Activated T-helper 1 cell treated with Interleukin-2 at 50 U/mL for 16 hours (primary cell): Measurements from ENCODE around the gene CDKN2C.

ENCODE experiments used
- DNase-seq: peaks from one replicate; pipeline ENCODE4 v3.0.0-alpha.2; 2020; ENCODE audit warnings: low read depth

Gene CDKN2C

DNA sequence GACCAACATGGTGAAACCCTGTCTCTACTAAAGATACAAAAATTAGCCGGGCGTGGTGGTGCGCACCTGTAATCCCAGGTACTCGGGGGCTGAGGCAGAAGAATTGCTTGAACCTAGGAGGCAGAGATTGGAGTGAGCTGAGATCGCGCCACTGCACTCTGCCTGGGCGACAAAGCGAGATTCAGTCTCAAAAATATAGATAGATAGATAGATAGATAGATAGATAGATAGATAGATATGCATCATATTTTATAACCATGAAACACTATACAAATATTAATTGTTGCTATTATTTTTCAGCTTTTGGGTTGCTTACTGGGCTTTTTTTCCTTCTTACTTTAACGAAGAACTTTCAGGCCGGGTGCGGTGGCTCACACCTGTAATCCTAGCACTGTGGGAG lies 5.2 kb upstream of the CDKN2C start:
- DNase-seq: no peak

DNA sequence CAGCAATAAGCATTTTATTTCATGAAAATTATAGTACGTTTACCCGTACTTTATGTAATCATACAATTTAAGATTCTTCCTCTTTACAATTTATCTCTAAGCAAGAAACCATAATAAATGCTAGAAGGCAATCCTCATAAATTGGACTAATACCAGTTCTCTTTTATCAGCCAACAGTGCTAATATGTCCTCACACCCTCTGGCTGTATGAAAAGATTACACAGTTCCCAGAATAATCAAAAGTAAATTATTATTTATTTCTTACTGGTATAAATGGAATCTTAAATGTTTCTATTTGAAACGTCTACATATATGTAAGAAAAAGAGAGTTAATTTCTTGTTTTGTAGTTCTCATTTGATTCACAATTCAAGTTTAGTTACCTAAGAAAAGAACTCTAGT lies 3.1 kb upstream of the CDKN2C start:
- DNase-seq: no peak

DNA sequence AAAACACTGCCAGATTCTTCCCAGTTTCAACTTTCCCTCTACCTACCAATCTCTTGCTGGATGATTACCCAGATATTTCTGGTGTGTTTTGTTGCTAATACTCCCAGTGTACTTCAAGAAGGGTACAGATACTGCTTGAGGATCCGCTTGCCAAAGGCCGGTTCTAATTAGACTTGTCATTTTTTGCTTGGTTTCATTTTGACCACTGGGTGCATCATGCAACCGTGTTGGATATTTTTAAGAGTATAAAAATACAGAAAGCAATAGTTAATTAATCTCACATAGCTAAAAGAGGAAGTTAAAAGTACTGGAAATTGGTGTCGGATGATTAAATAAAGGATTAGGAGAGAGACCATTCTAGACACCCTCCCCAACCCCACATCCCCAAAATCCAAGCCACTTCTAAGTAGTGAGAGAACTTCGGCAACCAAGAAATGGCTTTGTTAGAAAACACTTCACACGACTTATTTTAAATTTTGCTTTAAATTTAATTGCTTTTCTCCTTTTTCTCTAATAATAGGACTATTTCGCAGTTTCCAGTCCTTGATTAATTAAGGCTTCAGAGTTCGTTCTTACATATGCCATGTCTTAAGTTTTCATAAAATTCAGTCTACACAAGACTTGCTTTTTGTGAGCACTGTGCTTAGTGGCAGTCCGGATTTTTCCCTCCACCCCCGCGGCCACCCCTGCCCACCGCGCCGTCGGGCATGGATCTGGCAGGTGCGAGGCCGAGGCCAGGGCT lies 2.5 kb upstream of the CDKN2C start:
- DNase-seq: no peak

DNA sequence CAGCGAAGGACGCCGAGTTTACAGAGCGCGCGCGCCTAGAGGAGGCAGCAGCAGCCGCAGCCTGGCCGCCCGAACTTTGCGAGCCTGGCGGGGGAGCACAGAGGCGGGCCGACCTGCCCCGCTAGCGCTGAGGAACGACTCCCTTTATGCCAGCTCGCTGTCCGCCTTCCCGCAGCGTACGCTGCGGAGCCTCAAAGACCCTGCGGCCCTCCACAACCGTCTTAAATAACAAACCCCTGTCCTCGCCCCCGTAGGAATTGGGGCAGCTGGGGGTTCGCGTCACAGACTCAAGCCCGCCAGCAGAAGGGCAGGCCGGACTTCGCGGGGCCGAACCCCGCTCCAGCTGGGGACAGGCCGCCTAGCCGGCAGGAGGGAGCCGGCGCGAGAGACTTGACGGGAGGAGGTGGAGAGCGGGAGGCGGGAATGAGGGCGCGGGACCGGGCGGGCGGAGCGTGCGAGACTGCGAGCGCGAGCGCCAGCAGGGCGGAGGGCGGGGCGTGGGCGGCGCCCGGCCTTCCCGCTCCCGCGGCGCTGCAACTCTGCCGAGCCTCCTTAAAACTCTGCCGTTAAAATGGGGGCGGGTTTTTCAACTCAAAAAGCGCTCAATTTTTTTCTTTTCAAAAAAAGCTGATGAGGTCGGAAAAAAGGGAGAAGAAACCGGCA lies 1.8 kb upstream of the CDKN2C start:
- peak; percentile 76 for DNase-seq

DNA sequence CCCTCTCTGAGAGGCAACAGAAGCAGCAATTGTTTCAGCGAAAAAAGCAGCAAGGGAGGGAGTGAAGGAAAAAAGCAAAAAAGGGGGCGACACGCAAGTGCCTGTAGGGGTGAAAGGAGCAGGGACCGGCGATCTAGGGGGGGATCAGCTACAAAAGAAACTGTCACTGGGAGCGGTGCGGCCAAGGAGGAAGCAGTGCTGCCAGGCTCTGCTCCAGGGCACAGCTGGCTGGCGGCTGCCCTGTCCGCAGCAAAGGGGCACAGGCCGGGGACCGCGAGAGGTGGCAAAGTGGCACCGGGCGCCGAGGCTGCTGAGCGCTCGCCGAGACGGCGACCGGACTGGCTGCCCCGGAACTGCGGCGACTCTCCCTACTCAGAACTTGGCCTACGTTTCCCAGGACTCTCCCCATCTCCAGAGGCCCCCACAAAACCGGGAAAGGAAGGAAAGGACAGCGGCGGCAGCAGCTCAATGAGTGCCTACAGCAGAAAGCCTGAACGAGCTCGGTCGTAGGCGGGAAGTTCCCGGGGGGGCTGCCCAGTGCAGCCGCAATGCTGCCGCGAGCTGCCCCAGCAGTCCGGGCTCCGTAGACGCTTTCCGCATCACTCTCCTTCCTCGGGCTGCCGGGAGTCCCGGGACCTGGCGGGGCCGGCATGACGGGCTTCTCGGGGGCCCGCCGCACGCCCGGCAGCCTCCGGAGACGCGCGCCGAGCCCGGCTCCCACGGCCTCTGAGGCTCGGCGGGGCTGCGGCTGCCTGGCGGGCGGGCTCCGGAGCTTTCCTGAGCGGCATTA lies 1.0 kb upstream of the CDKN2C start:
- no peak for DNase-seq

DNA sequence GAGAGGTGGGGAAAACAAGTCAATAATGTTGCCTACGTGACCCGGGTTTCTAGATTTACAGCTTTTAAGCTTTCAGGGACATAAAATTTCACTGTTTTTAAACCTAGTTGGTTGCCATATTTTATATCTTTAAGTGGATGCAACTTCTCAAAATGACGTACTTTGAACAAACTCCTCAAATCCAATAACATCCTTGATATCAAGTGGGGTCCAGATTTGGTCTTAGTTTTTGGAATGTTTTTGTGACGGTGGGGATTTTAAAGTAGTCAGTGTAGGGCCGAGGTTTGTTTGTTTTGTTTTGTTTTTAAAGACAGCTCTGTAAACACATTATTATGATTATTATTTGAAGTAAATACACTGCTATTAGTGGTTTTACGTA lies 453 bp downstream of the CDKN2C start:
- DNase-seq: no peak

DNA sequence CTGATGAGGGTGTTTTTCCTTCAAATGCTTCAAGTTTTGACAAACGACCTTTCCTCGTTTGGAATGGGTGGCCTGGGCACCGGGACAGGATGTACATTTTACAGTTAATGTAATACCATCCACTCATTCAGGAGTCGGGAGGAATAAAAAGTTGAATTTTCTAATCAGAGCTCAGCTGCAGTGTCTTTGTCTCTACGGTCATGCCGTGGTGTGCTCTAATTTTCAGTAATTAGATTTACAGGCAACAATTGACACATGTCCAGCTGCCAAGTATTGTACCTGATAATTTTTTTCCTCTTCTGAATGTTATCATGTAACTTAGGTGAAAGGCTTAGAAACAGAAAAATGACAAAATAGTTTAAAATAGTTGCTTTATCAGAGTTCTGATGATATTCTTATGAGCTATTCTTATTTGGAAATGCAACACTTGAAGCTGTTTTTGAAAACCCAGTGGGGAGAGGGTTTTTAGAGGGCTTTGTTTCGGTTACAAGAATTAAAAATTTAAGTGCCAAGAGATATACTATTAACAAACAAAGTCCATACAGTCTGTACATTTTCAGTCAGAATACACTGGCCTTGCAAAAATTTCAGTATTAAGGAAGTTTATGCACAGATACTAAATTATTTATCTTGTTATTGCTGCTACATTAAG lies 1.0 kb downstream of the CDKN2C start:
- DNase-seq: no peak

DNA sequence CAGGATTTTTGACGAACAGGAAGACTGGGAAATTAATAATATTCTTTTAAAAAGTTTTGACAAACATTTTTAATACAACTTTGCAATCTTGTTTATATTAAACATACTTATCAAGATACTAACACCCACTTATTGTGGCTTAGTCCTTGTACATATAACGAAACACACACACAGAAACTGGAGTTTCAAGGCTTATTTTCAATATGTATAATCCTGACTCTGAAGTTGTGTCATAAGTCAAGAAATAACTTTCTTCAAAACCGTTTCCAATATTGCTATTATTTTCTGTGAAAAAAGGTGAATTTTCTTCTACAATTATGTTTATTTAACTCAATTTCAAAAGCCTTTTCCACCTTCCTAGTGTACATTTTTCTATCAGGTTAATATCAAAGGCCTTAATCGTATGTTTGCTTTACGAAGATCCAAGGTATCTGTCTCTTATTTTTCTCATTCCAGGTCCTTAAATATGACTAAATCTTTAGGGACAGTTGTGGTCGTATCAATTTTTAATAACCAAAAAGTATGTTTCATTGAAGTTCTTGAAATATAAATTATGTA lies 1.8 kb downstream of the CDKN2C start:
- no peak for DNase-seq

DNA sequence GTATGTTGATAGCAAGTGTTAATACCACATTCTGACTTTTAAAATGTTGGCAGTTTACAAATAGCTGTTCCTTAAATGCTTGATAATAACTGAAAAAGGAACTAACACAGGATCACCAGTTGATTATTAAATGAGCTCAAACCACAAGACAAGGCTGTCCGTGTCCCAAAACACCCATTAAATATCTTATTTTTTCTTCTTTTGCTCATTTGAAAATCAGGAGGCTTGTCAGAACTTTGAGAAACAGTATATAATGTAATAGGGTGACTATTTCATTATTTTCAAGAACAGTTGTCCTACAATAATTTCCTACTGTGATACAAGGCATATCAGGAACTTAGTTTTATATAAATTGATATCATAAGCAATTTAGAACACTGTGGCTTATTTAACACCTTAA lies 2.7 kb downstream of the CDKN2C start:
- DNase-seq: no peak

DNA sequence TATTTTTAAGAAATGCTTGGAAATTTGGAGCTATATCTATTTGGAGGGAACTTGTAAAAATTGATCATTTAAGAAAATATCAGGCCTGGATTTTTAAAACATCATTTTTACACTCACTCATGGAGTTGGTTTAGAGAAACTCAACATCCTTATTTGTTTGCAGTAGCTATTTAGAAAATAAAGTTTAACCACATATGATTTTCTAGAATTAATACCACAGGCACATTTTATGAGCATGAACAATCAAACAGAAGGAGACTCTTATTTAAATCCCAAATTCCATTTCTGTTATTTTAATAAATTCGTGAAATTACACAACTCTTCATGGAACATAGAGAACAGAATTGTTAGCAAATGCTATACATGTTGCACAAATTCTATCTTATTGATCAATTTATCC lies 3.2 kb downstream of the CDKN2C start:
- no peak for DNase-seq

DNA sequence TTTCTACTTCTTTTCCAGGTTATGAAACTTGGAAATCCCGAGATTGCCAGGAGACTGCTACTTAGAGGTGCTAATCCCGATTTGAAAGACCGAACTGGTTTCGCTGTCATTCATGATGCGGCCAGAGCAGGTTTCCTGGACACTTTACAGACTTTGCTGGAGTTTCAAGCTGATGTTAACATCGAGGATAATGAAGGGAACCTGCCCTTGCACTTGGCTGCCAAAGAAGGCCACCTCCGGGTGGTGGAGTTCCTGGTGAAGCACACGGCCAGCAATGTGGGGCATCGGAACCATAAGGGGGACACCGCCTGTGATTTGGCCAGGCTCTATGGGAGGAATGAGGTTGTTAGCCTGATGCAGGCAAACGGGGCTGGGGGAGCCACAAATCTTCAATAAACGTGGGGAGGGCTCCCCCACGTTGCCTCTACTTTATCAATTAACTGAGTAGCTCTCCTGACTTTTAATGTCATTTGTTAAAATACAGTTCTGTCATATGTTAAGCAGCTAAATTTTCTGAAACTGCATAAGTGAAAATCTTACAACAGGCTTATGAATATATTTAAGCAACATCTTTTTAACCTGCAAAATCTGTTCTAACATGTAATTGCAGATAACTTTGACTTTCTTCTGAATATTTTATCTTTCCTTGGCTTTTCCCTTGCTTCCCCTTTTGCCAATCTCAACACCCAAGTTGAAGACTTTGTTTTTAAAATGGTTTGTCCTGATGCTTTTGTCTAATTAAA lies 4.0 kb downstream of the CDKN2C start:
- DNase-seq: no peak

DNA sequence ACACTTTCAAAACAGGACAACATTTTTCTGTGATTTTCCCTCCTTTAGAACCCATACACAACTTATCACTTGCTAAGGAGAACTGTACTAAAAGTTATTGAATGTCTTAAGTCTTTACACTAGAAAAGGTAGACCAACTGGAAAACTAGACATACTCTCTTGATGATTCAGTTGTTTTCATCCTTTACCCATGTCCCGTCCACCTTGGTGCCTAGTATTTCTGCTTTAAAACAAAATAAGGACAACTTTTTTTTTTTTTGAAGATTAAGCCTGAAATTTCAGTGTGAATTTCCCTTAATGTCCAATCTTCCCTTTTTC lies 4.5 kb downstream of the CDKN2C start:
- no peak for DNase-seq

DNA sequence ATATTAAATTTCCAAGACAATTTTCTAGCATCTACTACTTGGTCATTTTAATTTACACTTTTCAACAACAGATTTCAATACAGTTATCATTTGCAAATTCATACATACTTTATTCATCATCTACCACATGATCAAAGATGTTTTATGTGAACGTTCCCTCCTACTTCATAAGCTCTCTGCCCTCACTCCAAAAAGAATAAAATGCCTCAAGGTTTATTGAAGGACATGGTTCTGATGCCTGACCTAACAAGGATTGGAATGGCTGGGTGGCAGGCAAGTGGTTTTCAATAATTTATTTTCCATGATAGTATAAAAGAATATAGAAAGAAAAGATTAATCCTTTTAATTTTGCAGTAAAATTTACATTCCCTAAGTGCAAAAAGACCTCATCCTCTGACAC lies 5.4 kb downstream of the CDKN2C start:
- no peak for DNase-seq

DNA sequence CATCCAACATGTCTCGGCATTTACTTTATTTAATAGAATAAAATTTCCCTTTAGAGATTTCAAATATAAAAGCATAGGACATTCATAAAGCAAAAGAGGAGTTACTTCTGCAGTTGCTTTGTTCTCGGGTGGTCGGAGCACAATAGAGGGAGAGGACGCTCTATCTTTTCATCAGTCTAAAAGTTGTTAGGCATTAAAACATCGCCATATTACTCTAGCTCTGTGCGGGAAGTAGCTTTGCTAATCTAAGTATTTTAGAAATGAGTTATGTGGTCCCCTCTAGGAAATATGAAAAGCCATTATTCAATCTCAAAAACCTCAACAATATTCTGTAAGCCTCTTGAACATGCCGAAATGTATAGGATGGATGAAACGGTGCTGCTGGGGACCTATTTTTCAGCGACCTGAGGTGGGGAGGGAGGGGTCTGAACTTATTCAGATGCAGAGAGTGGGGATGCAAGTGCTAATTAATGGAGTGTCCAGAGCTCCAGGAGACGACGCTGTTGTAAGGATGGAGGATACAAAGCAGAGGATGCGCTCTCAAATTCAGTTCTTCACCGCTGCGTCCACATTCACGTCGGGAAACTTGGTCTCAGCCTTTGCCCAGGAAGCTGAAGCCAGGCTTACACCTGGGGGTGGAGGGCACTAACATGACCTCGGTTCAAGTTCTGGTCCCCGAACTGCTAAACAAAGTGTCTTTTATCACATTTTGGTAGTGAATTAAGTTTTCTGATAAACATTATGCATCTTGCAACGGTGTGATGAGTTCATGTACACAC lies 6.3 kb downstream of the CDKN2C start:
- no peak for DNase-seq

DNA sequence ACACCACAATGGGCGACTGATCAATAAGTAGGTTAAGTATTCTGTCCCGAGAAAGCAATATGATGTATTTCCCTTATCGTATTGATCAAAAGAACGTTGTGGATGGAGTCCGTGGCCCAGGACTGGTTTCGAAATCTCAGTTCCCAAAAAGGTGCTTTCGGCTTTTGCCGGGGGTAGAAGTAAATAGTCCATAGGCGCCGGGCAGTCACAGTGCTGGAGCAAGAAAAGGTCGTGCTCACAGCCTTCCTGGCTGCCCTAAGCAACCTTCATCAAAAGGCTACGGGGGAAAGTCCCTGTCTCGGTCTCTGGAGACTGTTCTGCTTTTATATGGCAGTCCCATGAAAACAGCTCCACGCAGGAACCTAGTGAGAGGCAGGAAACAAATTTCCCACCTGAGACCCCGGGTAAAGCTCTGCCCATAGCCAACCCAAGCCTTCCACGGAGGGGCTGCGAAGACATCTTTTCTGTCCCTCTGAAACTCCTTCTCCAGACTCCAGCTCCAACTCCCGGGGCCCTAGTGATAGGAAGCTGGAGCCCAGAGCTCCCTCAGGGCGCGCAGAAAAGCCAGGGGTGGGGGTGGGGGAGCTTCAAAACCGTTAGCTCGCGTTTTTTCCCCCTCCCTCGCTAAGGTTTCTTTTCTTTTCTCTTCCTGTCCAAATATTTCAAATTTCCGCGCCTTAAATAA lies 7.0 kb downstream of the CDKN2C start:
- DNase-seq: no peak

DNA sequence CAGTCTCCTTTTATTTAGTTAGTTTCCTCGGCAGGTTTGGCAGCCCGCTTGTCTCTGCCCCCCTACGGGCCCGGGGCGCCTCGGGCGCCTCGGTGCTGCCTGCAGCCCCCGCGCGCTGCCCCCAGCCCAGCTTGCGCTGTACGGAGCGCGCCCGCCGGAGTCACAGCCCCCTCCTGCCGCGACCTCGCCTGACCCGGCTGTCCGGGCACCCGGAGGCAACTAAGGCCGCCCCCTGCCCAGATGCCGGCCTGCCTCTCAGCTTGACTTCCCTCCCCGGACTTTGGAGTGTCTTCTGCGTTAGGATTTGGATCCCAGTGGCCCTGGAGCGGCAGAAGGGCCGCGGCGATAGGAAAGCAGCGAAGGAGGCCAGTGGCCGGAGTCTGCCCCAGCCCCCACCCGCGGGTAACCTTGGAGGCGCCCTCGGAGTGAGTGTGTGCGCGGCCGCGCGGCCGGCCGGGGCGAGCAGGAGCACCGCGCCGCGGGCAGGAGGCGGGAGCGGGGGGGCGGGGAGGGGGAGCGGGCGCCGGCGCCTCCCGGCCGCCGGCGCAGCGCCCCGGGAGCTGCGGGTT lies 7.6 kb downstream of the CDKN2C start:
- DNase-seq: no peak

DNA sequence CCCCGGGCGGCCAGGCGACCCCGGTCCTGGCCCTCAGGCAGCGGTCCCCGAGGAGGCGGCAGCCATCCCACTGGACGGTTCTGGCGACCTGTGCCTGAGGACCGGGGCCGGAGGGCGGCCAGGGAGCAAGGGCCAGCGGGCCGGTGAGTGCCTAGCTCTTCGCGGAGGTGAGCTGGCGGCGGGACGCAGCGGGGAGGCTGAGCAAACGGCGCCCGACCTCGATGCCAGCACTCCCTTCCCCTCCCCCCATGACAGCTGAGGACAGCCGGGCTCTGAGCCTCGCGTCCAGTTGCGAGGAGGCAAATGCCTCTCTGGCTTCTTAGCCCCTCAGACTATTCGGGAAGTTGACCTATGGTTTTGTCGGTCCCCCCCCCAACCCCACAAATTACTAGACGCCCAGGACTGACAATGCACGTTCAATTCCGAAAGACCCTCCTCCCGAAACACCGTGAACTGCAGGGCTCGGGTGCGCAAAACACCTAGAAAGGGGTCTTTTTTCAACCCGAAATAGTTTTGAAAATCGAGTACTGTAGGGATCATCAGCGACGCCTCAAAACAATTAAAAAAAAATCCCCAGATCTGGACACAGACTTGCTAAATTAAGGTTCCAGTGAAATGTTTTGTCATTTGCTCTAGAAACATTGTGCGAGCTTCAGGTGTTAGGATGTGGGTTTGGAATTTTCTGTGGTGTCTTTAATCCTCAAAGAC lies 8.3 kb downstream of the CDKN2C start:
- no peak for DNase-seq

DNA sequence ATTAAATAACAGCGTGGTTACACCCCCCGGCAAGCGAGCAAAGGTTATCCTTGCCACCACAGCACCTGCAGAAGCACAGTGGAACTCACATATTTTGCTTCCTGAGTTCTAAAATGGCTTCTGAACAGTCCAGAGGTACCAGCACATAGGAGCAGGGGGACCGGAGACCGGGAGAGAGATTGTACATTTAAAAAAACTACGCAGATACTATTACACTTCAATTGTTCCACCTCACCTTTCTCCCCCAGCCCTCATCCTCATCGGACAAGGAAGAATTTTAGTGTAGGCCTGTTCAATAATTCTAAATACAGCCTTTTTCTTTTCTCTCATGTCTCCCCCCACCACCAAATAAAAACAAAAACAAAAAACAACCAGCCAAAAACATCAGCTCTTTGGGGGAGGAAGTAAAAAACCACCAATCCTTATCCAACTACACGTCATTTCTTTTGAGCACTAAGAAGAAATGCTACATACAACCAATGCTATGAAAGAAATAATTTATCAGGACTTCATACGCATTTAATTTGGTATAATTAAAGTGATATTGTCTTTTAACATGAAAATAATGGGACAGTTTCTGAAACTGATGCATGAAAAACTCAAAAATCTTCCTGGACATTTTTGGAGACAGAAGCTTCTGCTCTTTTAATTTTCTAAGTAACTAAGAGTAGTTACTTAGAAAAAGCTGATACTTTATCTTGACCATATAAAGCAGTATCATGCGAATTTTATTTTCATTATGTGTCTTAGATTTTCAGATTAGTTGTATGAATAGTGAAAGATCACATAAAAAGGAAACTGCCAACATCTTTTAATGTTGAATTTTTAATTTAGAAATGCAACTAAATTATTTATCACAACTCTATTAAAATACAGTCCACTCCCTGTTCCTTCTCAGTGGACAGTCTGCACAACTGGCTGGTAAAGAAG lies 9.1 kb downstream of the CDKN2C start:
- DNase-seq: no peak
